ENCODE results near the gene RHOBTB3.
"Not testable (repeated sequence)": the region's sequence is repeated elsewhere in the genome, so short reads cannot be mapped to it uniquely, and the experiment has no call there.

Gene RHOBTB3

GRCh38 chr5:95713246-95713645 lies 17.9 kb upstream of the RHOBTB3 start:
- DNase-seq (ENCODE audit: low read depth in 2 of 3, low spot score in 2 of 3) = not testable (repeated sequence)

GRCh38 chr5:95713960-95714710 lies 17.0 kb upstream of the RHOBTB3 start:
- DNase-seq (ENCODE audit: low read depth in 2 of 3, low spot score in 2 of 3) = no peak

- no peak for DNase-seq (ENCODE audit: low read depth in 2 of 3, low spot score in 2 of 3)
These were observed 15.2 kb upstream of the RHOBTB3 start for GRCh38 chr5:95715799-95716461.

- no peak for DNase-seq (ENCODE audit: low read depth in 2 of 3, low spot score in 2 of 3)
These were observed 13.7 kb upstream of the RHOBTB3 start for GRCh38 chr5:95717439-95717838.

- no peak for DNase-seq (ENCODE audit: low read depth in 2 of 3, low spot score in 2 of 3)
These were observed 12.9 kb upstream of the RHOBTB3 start for GRCh38 chr5:95718203-95718602.

GRCh38 chr5:95718738-95719137 lies 12.4 kb upstream of the RHOBTB3 start:
- no peak for DNase-seq (ENCODE audit: low read depth in 2 of 3, low spot score in 2 of 3)

- DNase-seq (ENCODE audit: low read depth in 2 of 3, low spot score in 2 of 3) = no peak
These were observed 10.9 kb upstream of the RHOBTB3 start for GRCh38 chr5:95720094-95720786.

GRCh38 chr5:95721582-95722295 lies 9.4 kb upstream of the RHOBTB3 start:
- no peak for DNase-seq (ENCODE audit: low read depth in 2 of 3, low spot score in 2 of 3)

- no peak for DNase-seq (ENCODE audit: low read depth in 2 of 3, low spot score in 2 of 3)
These were observed 7.3 kb upstream of the RHOBTB3 start for GRCh38 chr5:95723632-95724369.

GRCh38 chr5:95725071-95725820 lies 5.9 kb upstream of the RHOBTB3 start:
- DNase-seq (ENCODE audit: low read depth in 2 of 3, low spot score in 2 of 3) = no peak

- no peak for DNase-seq (ENCODE audit: low read depth in 2 of 3, low spot score in 2 of 3)
These were observed 5.0 kb upstream of the RHOBTB3 start for GRCh38 chr5:95725937-95726810.

GRCh38 chr5:95726811-95727763 lies 4.0 kb upstream of the RHOBTB3 start:
- no peak for DNase-seq (ENCODE audit: low read depth in 2 of 3, low spot score in 2 of 3)

GRCh38 chr5:95727764-95728191 lies 3.4 kb upstream of the RHOBTB3 start:
- DNase-seq (ENCODE audit: low read depth in 2 of 3, low spot score in 2 of 3) = no peak

GRCh38 chr5:95728494-95729114 lies 2.5 kb upstream of the RHOBTB3 start:
- DNase-seq (ENCODE audit: low read depth in 2 of 3, low spot score in 2 of 3) = no peak

- DNase-seq (ENCODE audit: low read depth in 2 of 3, low spot score in 2 of 3) = no peak
These were observed 1.8 kb upstream of the RHOBTB3 start for GRCh38 chr5:95729115-95730010.

- no peak for DNase-seq (ENCODE audit: low read depth in 2 of 3, low spot score in 2 of 3)
These were observed 980 bp upstream of the RHOBTB3 start for GRCh38 chr5:95730011-95730700.

All from activated CD8-positive, alpha-beta memory T cell treated with anti-CD3 and anti-CD28 coated beads for 48 hours (primary cell).